Ovary (tissue), 3 donors: ENCODE results near the gene PSMC1.

Source experiments
- EP300 ChIP-seq: sonication (generic); formaldehyde crosslinking; IDR thresholded peaks from one replicate; pipeline ENCODE4 v1.6.1; 2017; ENCODE audit warnings: antibody characterized with exemption
- POLR2A ChIP-seq: fragments of 450-650 bp; IDR thresholded peaks from one replicate; pipeline ENCODE4 v1.6.1; 2017; ENCODE audit warnings: antibody characterized with exemption, mild to moderate bottlenecking, moderate library complexity
- TF ChIP-seq, protein P1 (sequence below), 3 donors: fragments of 450-650 bp in 2 of 3; fragments of 200-600 bp in 1 of 3; IDR thresholded peaks; one replicate each; pipeline versions ENCODE4 v1.5.1 to v1.8.0; 2016 to 2022; ENCODE audit warnings: antibody characterized with exemption in 3 of 3, mild to moderate bottlenecking in 1 of 3
- donor health status: DM: no; HTN: no; CAD: no.

GRCh38 chr14:90248594-90248993 is 7.8 kb upstream of the PSMC1 start:
- TF ChIP-seq EP300 (no peak), POLR2A (no peak)
- TF ChIP-seq, protein P1, sequence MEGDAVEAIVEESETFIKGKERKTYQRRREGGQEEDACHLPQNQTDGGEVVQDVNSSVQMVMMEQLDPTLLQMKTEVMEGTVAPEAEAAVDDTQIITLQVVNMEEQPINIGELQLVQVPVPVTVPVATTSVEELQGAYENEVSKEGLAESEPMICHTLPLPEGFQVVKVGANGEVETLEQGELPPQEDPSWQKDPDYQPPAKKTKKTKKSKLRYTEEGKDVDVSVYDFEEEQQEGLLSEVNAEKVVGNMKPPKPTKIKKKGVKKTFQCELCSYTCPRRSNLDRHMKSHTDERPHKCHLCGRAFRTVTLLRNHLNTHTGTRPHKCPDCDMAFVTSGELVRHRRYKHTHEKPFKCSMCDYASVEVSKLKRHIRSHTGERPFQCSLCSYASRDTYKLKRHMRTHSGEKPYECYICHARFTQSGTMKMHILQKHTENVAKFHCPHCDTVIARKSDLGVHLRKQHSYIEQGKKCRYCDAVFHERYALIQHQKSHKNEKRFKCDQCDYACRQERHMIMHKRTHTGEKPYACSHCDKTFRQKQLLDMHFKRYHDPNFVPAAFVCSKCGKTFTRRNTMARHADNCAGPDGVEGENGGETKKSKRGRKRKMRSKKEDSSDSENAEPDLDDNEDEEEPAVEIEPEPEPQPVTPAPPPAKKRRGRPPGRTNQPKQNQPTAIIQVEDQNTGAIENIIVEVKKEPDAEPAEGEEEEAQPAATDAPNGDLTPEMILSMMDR (IDR thresholded peaks at IDR 0.05): no peak
